Smooth muscle cell of the brain vasculature (primary cell): ENCODE data around the gene CDC42EP5.

Source experiments
- DNase-seq: peaks from one replicate; pipeline ENCODE4 v3.0.0-alpha.2; 2012; ENCODE audit warnings: low read depth, low spot score

Gene CDC42EP5

DNA sequence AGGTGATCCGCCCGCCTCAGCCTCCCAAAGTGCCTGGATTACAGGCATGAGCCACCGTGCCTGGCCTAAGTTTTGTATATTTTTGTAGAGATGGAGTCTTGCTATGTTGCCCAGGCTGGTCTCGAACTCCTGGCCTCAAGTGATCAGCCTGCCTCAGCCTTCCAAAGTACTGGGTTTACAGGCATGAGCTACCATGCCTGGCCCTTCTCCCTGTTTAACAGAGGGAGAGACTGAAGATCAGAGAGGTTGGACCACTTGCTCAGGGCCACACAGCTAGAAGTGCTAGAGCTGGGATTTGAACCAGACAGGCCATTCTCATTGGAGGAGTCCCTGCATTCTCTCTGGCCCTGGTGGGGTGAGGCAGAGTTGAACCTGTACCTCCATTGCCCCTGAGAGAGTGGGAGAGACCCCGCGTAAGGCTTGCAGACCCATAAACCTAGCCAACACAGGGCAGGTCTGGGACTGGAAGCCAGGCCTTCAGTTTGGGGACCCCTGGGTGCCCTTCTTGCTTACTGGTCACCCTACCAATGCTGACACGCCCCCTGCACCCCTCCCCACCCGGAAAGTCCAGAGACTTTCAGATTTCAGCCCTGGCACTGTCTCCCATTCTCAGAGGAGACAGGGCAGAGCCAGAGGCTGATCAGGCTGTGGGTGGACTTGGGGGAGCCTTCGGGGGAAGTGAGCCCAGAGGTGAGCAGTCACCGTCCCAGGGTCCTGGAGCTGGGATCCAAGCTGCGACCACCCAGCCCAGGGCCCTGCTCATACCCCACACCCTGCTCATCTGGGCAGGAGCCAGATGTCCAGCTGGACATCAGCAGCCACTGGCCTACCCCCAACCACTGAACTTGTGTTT, 44.5 kb downstream of the CDC42EP5 start:
- DNase-seq, result no peak

DNA sequence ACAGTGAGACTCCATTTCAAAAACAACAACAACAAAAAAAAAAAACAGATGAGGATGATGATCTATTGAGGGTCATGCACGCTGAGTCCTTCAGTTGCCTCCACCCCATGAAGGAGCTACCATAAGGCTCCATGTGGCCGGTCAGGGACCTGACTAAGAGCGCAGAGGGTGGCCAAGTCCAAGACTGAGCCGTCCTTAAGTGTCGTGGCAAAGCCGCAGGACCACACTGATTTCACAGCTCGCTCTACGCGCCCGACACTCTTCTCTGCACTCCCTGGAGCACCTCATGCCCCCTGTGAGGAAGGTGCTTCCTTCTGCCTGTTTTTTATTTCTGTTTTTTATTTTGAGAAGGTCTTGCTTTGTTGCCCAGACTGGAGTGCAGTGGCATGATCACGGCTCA, 45.5 kb downstream of the CDC42EP5 start:
- DNase-seq, result no peak

DNA sequence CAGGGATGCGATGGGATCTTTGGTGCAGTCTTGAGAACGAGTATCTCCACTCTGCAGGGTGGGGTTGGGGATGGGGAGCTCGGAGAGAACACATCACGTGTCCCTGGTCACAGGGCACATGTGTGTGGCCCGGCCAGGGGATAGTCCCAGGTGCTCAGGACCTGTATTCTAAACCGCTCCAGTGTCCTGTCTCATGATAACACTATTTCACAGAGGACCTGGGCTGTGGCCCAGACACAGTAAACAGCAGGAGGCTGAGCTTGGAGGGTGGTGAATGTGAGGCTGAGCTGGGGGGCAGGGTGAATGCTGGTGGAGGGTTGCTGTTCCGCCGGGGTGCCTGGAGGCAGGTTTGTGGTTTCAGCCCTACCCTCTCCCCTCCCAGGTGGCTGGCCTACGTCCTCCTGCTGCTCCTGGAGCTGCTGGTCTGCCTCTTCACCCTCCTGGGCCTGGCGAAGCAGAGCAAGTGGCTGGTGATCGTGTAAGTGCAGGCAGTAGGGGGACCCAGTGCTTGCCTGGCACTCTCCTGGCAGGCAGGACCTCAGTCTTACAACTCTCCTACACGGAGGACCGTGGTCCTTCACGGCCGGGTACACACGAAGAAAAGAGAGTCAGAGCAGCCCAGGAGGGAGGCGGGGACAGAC, 46.7 kb downstream of the CDC42EP5 start:
- no peak for DNase-seq

DNA sequence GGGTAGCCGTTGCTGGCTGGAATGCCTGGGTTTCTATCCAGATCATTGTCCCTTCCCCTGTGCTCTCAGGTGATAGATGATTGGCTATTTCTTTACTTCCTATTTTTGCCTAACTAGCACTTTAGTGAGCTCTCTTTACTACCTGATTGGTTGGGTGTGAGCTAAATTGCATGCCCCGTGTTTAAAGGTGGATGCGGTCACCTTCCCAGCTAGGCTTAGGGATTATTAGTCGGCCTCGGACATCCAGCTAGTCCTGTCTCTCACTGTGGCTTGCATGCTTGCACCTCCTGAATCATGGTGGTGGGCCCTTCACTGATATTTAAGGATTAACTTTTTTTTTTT, 47.7 kb downstream of the CDC42EP5 start:
- DNase-seq, result no peak

DNA sequence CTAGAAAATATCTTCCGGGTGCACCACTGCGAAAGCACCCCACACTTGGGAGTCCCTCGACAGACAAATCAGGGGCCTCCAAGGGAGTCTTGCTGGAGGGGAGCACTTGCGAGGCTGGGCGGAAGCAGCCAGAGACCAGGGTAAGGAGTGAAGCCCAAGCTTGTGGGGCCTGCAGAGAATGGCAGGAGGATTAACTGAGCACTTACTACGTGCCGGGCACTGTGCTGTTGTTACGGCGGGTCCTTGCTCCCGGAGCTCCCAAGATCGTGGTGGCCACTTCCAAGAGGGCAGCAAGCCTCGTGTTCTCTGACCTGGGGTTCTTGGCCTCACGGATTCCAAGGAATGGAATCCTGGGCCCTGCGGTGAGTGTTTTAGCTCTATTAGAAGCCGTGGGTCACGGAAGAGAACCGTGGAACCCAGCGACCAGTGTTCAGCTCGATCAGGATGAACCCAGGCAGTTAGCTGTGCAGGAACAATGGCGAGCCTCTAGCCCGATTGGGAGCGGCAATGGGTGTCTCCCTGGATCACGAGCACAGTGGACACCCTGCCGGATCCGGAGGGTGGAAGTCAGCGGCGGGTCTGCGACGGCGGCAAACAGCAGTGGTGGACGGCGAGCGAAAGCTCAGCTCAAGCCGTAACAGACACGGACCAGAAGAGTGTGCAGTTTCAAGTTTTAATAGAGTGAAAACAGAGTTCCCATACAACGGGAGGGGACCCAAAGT, 48.3 kb downstream of the CDC42EP5 start:
- DNase-seq, result no peak

DNA sequence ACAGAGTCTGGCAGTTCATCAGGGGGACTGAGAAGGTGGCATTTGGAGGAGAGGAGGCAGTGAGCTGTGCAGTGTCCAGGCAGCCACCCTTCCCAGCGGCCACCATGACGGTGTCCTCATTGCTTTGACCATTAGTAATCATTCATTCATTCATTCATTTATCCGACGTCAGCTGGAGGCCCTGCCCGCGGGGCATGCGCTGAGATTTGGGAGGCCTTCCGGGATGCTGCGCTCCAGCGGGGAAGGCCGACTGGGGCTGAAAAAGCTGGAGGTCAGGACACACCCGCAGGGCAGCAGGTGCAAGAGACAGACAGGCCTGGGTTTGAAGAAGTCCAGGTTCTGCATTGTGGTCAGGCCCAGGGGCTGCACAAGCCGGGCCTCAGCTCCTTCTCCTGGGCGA, 48.9 kb downstream of the CDC42EP5 start:
- DNase-seq, result no peak

DNA sequence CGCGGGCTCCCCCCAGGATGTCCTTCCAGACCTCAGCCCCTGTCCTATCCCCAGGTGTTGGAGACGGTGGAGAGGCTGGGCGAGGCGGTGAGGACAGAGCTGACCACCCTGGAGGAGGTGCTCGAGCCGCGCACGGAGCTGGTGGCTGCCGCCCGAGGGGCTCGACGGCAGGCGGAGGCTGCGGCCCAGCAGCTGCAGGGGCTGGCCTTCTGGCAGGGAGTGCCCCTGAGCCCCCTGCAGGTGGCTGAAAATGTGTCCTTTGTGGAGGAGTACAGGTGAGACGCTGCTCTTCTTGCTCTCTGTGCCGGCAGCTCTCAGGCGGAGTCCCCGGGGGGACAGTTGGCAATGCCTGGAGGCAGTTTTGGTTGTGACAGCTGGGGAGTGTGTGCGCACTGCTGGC, 51.0 kb downstream of the CDC42EP5 start:
- no peak for DNase-seq

DNA sequence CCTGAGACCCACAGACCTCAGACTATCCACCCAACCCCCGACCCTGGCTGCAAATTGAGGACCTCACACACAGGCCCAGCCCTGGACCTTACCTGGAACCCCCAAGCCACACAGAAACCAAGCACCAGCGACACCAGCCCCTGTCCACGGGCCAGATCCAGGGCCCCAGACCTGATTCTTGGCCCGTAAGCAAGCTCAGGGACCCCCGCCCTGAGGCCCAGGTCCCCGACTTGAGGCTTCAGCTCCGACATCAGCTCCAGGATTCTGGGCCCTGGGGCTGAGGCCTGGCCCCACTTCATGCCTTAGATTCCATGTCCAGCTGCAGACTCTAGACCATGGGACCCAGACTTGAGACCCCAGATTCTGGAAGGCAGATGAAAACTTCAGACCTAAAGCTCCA, 51.6 kb downstream of the CDC42EP5 start:
- DNase-seq, result no peak

DNA sequence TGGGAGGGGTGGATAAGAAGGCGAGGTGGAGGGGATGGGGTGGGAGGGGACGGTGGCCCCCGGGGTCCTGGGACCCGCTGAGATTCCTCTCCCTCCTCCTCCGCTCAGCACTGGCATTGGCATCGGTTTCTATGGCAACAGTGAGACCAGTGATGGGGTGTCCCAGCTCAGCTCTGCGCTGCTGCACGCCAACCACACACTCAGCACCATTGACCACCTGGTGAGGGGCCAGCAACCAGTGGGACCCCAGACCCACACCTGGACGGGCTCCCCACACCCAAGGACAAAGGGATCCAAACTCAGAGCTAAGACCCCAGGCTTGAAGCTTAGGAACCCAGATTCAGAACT, 52.0 kb downstream of the CDC42EP5 start:
- no peak for DNase-seq

DNA sequence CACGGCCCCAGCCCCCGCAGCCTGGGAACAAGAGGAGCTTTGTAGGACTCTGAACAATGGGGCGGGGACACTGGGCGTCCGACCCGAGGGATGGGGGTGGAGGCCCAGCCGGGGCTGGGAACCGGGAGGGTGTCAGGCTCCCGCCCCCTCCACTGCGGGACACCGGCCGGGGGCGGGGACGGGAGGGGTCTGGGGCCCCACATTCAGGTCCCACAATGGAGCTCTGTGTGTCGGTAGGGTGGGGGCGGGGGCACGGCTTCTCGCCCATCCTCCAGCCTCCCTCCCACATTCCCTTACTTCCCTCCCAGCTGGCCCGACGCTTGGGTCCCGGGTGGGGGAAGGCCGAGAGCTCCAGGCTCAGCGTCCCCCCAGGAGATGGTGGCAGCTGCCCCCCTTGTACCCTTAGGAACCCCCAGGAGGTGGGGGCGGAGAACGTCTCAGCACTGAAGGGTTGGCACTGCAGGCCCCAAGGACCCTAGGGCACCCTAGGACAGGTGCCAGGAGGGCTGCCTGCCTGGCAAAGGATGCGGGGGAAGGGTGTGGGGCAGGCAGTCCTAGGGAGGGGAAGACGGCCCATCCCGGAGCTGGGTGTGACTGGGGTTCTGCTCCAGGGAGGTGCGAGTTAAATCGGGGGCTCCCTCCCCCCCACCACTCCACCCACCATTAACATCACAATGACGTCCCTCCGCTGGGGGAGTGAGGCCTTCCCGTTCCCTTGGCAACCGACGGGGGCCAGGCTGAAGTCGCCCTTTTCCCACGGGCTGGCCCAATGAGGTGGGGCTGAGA, 52.5 kb downstream of the CDC42EP5 start:
- DNase-seq, result no peak

DNA sequence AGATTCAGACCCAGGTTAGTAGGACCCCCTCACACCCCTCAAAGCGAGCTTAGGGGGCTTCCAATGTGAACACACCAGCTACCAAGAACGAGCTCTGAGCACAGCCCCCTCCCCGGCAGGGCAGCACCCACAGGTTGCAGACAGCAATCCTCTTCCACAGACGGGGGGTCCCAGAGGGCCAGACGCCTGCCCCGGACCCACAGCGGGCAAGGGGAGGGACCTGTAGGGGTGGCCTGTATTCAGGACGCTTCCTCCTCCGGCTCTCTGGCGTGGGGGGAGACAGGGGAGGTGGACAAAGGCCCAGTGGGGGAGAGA, 53.1 kb downstream of the CDC42EP5 start:
- DNase-seq, result no peak

DNA sequence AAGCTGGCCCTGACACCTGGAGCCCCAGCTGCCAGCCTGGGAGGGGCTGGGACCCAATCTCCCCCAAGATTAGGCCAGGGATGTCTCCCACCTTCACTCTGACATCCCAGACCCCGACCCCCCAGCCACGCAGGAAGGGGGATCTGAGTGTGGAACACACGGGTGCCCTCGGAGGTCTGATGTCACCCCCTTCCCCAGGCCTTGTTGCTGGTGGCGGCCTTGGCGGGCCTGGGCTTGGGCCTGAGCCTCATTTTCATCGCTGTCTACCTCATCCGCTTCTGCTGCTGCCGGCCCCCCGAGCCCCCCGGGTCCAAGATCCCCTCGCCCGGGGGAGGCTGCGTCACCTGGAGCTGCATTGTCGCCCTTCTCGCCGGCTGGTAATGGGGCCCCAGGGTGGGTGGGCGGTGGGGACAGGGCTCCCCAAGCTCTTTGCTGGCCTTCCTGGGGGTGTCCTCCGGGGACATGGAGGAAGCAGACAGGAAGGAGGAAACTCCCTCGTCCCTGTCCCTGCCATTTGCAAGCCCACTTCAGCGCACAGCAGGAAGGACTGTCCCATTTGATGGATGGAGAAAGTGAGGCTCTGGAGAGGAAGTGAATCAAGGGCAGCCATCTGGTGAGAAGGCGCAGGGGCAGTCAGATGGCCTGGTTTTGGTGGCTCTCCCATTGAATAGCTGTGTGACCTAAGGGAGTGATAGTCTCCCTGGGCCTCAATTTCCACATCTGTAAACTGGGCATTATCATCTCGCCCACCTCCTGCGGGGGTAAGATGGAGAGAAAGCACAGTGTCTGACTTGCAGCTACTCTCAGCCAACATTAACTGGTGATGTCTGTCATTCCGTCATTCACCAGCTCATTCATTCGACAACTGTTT, 53.9 kb downstream of the CDC42EP5 start:
- DNase-seq, result no peak

DNA sequence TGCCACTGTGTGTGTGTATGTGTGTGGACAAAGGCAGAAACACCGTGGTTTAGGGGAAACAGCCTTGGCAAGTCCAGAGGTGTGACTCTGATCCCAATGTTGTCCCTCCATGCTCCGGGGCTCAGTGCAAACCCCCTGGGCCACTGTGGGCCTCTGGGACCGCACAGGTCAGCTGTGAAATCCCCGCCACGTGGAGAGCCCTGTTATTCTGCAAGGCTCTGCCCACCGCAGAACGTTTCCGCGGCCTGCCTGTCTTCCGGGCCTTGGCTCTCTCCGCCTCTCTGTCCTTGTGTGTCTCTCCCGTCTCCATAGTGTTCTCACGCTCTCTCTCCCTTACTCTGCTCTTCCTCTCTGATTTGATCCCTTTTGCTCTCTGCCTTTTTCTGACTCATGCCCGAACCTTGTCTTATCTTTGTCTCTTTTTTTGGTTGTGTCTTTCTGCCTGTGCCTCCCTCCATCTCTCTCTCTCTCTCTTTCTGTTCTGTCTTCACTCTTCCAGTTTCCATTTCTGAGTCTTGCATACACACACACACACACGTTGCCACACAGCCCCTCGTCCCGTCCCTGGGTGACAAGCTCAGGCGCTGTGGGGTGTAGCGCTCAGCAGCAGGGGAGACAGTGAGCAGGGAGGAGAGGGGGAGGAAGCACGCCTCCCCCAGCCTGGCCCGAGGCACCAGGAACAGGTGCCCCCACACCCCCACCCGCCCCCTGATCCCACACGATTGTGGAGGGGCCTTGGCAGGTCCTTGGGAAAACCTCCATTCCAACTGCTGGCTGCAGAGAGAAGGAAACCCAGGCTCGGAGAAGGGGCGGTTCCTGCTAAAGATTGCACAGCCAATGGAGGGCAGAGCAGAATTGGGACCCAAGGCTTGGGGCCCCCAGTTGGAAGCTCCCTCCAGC, 54.8 kb downstream of the CDC42EP5 start:
- DNase-seq, result no peak

DNA sequence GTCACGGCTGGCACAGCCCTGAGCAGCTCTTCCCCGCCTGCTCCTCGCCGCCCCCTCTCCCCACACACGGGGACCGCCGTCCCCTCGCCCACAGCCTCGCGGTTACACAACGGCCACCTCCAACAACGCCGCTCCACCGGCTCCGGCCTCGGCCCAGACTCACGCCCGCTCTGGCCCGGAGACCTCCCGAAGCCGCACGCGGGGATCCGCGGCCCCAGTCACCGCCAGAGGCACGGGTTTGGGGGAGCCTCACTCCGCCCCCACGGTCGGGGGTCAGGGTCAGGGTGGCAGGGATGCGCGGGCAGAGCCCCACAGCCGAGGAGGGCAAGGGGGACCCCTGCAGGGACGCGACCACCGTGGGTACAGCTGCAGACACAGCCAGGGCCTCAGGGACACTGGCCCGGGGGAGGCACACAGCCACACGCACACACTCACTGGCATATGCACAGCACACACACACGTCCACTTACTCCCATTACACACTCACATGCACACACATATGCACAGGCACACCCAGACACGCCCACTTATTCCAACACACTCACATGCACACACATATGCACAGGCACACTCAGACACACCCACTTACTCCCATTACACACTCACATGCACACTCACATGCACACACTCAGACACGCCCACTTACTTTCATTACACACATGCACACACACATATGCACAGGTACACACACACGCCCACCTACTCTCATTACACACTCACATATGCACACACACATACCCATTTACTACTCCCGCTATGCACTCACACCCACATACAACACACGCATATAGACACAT, 56.2 kb downstream of the CDC42EP5 start:
- no peak for DNase-seq

DNA sequence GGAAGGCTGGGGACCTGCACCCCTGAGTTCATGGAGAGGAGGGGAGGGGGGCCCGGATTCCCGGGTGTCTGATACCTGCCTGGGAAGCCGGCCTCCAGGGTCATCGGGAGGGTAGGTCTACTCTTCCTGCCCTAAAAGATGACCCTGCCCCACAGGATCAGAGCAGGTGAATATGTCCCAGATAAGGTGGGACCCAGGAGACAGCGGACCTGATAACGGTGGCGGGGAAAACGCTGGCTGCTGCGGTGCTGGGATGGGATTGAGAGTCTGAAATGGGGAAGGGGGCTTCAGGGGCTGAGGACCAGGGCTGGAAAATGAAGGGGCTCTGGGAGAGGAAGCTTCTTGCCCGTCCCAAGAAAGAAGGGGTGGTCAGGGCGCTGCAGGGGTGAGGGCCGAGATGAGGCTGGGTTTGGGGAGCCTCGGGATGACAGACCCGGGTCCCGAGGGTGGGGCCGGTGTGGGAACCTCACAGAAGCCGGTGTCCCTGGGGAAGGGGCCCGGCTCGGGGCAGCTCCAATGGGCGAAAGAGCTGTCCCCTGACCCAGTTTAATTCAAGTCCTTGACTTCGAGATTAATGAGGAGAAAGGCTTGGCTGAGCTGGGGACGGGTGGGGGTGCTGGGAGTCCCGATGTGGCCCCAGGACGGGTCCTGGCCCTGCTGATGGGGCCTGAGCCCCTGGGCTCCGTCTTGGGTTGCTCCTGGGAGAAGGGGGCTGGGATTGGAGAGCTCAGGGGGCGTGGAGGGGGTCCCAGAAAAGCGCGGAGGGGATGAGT, 57.0 kb downstream of the CDC42EP5 start:
- DNase-seq, result no peak

DNA sequence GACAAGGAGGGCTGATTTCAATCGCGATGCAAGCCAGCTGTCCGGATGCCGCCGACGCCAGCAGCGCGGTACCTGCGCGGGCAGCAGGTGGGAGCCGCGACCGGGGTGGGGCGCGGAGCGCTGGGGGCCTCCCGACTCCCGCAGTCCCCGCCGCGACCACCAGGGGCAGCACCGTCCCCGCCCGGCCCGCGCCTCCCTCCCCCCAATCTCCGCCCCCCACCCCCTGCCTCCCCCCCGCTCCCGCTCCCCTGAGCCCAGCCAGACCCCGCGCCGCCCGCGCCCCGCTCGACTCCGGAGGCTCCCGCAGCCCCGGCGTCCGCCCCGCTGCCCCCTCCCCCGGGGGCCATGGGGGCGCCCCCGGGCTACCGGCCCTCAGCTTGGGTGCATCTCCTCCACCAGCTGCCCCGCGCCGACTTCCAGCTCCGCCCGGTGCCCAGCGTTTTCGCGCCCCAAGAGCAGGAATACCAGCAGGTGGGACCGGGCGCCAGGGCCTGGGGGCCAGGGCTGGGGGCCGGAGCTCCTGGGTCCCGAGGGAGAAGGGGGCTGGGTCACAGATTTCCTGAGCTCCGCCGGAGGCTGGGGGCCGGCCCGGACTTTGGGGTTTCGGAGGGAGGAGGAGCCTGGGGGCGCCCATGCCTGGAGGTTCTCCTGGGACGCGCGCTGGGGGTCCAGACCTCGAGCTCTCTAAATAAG, 57.7 kb downstream of the CDC42EP5 start, which contains the start of gene TTYH1:
Gene TTYH1 (plus strand): TSS at position 257 of the 693 bp plus-strand sequence. CDS start 89 bp downstream, at position 346.
- no peak for DNase-seq
